ACHN (cell line): Measurements from ENCODE around the gene ANXA8L1.
A peak's percentile ranks its signal among the peaks of the same experiment; 100 is the strongest.
"Not testable (repeated sequence)": the region's sequence is repeated elsewhere in the genome, so short reads cannot be mapped to it uniquely, and the experiment has no call there.

Experiments
- DNase-seq: peaks from one replicate; pipeline ENCODE4 v3.0.0-alpha.2; 2015
- in situ Hi-C: cut with HindIII; loops from 2 replicates; pipeline ENCODE4 v1.10.0; 2017; ENCODE audit warnings: low sequenced_read_pairs, low pct_ligation_motif_present, low pct_unique_long_range_greater_than_20kb

Gene ANXA8L1

GRCh38 chr10:46387309-46387902 is 11.8 kb downstream of the ANXA8L1 start:
- in situ Hi-C loops, DNase-seq: not testable (repeated sequence)

GRCh38 chr10:46391422-46391821 is 15.8 kb downstream of the ANXA8L1 start:
- in situ Hi-C loops, DNase-seq: not testable (repeated sequence)

- in situ Hi-C loops, result not testable (repeated sequence)
- peak; percentile 33 for DNase-seq
Observed at GRCh38 chr10:46396441-46397279, 21.1 kb downstream of the ANXA8L1 start.

- in situ Hi-C loops, result not testable (repeated sequence)
- DNase-seq, result peak; percentile 0
Observed at GRCh38 chr10:46397767-46398166, 22.2 kb downstream of the ANXA8L1 start.

- in situ Hi-C loops, result not testable (repeated sequence)
- peak; percentile 25 for DNase-seq
Observed at GRCh38 chr10:46398212-46398886, 22.8 kb downstream of the ANXA8L1 start.

GRCh38 chr10:46409556-46409955 is 34.0 kb downstream of the ANXA8L1 start:
- DNase-seq, in situ Hi-C loops: not testable (repeated sequence)

- DNase-seq, in situ Hi-C loops: not testable (repeated sequence)
Observed at GRCh38 chr10:46411123-46411522, 35.5 kb downstream of the ANXA8L1 start.

GRCh38 chr10:46412665-46413064 is 37.1 kb downstream of the ANXA8L1 start:
- DNase-seq, in situ Hi-C loops: not testable (repeated sequence)

- DNase-seq, in situ Hi-C loops: not testable (repeated sequence)
Observed at GRCh38 chr10:46415291-46415690, 39.7 kb downstream of the ANXA8L1 start.

- in situ Hi-C loops, DNase-seq: not testable (repeated sequence)
Observed at GRCh38 chr10:46418283-46418682, 42.7 kb downstream of the ANXA8L1 start.

- in situ Hi-C loops, DNase-seq: not testable (repeated sequence)
Observed at GRCh38 chr10:46419570-46420379, 44.2 kb downstream of the ANXA8L1 start.

GRCh38 chr10:46423550-46423949 is 48.0 kb downstream of the ANXA8L1 start:
- in situ Hi-C loops, DNase-seq: not testable (repeated sequence)

GRCh38 chr10:46440942-46441341 is 65.4 kb downstream of the ANXA8L1 start:
- in situ Hi-C loops, DNase-seq: not testable (repeated sequence)
